ENCODE results near the gene SLC4A4. TPM values are rescaled to one million over a fixed set of nuclear protein-coding genes. Genes with fewer than 3 reads are reported as not detected.

The SLC4A4 gene
- total and polyA plus RNA-seq, 2 of the 13 experiments (the other 11 are each of a cell fraction or from before 2014, with no cell fraction given) = 0.01 TPM; not detected in 1

DNA sequence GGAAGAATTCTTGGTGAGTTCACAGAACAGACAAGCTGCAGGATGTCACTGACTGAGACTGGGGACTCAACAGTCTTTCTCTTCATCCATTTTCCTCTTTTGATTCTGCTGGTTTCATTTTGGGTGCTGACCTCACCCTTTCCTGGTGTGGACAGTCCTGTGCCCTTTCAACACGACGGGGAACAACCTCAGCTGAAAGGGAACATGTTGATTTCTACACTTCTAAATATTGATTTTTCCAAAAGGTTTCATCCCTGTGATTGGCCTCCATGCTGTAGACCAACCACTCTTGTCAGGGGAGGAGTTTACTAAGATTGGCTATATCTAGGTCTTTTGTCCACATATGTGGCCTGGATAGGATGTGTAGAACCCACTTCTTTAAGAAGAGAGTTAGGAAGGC lies 91.8 kb downstream of the SLC4A4 start:
- no peak overlapping the region for H2AFZ ChIP-seq (ENCODE audit: low read length)
- no peak overlapping the region for H3K27ac ChIP-seq (ENCODE audit: extremely low read length, insufficient read depth, low read length)
- intact Hi-C loops (cut with micrococcal nuclease; ENCODE audit: unreplicated experiment) = no loop called here
- BruUV-seq (replicated peaks) = no TSS peak
- 12% methylated on average over 2 of the region's 2 CpGs for WGBS (ENCODE audit: low lambda C conversion rate)
- FAIRE-seq = no peak
- no peaks in the 10 kb centered on the region for H3K4me1 ChIP-seq (ENCODE audit: insufficient read depth, low read length)
- H4K20me1 ChIP-seq (ENCODE audit: insufficient read depth, low read length) = no peaks in the 10 kb centered on the region
- TF ChIP-seq ARID2 (CRISPR knock-in tag; IDR thresholded peaks at IDR 0.05; ENCODE audit: borderline replicate concordance) (no peak), ZBTB3 (CRISPR knock-in tag; IDR thresholded peaks at IDR 0.05; ENCODE audit: borderline replicate concordance, low read depth) (no peak), MAFF (IDR thresholded peaks at IDR 0.05; ENCODE audit: low read depth, low read length) (no peak), YY1 (IDR thresholded peaks at IDR 0.05; ENCODE audit: insufficient read depth, insufficient replicate concordance, low read depth, low read length) (no peak), NFATC3 (CRISPR knock-in tag; IDR thresholded peaks at IDR 0.05) (no peak), ZNF253 (CRISPR knock-in tag; IDR thresholded peaks at IDR 0.05; ENCODE audit: borderline replicate concordance) (no peak)
- ATAC-seq = no peak
- no peaks in the 10 kb centered on the region for H3K9me3 ChIP-seq (ENCODE audit: low read length)
- no peak overlapping the region for H3K4me3 ChIP-seq (replicated peaks in 1 of 3; ENCODE audit: insufficient read depth in 1 of 3, low read depth in 2 of 3, low read length in 3 of 3)
- CTCF ChIA-PET (ENCODE audit: low intra/inter-chr PET ratio, low total read pairs) = no interaction called here
- H3K27me3 ChIP-seq (ENCODE audit: control insufficient read depth in 1 of 2, insufficient read depth in 2 of 2, low read length in 2 of 2) = no peaks in the 10 kb centered on the region
- POLR2A ChIA-PET = no interaction called here
- DNase-seq (ENCODE audit: low spot score) = no peak
- H3K36me3 ChIP-seq (replicated peaks in 1 of 2; ENCODE audit: control insufficient read depth in 1 of 2, insufficient read depth in 2 of 2, low read length in 2 of 2) = no peaks in the 10 kb centered on the region
- in situ Hi-C loops (cut with HindIII; ENCODE audit: extremely low pct_ligation_motif_present, low pct_unique_long_range_greater_than_20kb) = no loop called here
- no peak overlapping the region for H3K9ac ChIP-seq (ENCODE audit: insufficient read depth, low read depth, low read length)
- H3K79me2 ChIP-seq (ENCODE audit: insufficient read depth, low read length) = no peaks in the 10 kb centered on the region
- H3K4me2 ChIP-seq (ENCODE audit: low read depth, low read length) = no peak overlapping the region

- no peak overlapping the region for H2AFZ ChIP-seq (ENCODE audit: low read length)
- no peaks in the 10 kb centered on the region for H3K4me1 ChIP-seq (ENCODE audit: insufficient read depth, low read length)
- FAIRE-seq (no peak), DNase-seq (ENCODE audit: low spot score) (no peak), ATAC-seq (no peak)
- H3K36me3 ChIP-seq (replicated peaks in 1 of 2; ENCODE audit: control insufficient read depth in 1 of 2, insufficient read depth in 2 of 2, low read length in 2 of 2) = no peaks in the 10 kb centered on the region
- in situ Hi-C loops (cut with HindIII; ENCODE audit: extremely low pct_ligation_motif_present, low pct_unique_long_range_greater_than_20kb) = no loop called here
- H3K4me2 ChIP-seq (ENCODE audit: low read depth, low read length) = no peak overlapping the region
- no TSS peak for BruUV-seq (replicated peaks)
- H3K27me3 ChIP-seq (ENCODE audit: control insufficient read depth in 1 of 2, insufficient read depth in 2 of 2, low read length in 2 of 2) = no peaks in the 10 kb centered on the region
- no peaks in the 10 kb centered on the region for H3K79me2 ChIP-seq (ENCODE audit: insufficient read depth, low read length)
- H4K20me1 ChIP-seq (ENCODE audit: insufficient read depth, low read length) = no peaks in the 10 kb centered on the region
- 0% methylated on average over 2 of the region's 2 CpGs for WGBS (ENCODE audit: low lambda C conversion rate)
- intact Hi-C loops (cut with micrococcal nuclease; ENCODE audit: unreplicated experiment) = loop anchor here (10.0 kb wide), 1 partner anchor 1456 kb away; no protein-coding TSS in a partner anchor
- H3K9me3 ChIP-seq (ENCODE audit: low read length) = no peaks in the 10 kb centered on the region
- H3K4me3 ChIP-seq (replicated peaks in 1 of 3; ENCODE audit: insufficient read depth in 1 of 3, low read depth in 2 of 3, low read length in 3 of 3) = no peak overlapping the region
- H3K9ac ChIP-seq (ENCODE audit: insufficient read depth, low read depth, low read length) = no peak overlapping the region
- H3K27ac ChIP-seq (ENCODE audit: extremely low read length, insufficient read depth, low read length) = no peak overlapping the region
- TF ChIP-seq, protein P1, sequence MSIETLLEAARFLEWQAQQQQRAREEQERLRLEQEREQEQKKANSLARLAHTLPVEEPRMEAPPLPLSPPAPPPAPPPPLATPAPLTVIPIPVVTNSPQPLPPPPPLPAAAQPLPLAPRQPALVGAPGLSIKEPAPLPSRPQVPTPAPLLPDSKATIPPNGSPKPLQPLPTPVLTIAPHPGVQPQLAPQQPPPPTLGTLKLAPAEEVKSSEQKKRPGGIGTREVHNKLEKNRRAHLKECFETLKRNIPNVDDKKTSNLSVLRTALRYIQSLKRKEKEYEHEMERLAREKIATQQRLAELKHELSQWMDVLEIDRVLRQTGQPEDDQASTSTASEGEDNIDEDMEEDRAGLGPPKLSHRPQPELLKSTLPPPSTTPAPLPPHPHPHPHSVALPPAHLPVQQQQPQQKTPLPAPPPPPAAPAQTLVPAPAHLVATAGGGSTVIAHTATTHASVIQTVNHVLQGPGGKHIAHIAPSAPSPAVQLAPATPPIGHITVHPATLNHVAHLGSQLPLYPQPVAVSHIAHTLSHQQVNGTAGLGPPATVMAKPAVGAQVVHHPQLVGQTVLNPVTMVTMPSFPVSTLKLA (IDR thresholded peaks at IDR 0.05) = peak; percentile 67
- no peak for TF ChIP-seq ERF (CRISPR knock-in tag; IDR thresholded peaks at IDR 0.05)
- ChIA-PET CTCF (ENCODE audit: low intra/inter-chr PET ratio, low total read pairs) (no interaction called here), POLR2A (no interaction called here)
Observed at GRCh38 chr4:71440612-71441011, 101.8 kb downstream of the SLC4A4 start.

Data from HepG2 (cell line).